ENCODE results near the gene TNNT2.

Gene TNNT2

GRCh38 chr1:201376107-201376463, 1.4 kb downstream of the TNNT2 start:
- 25% methylated on average over 3 of the region's 4 CpGs for WGBS (ENCODE audit: insufficient coverage)
- DNase-seq = no peak
- ChIA-PET POLR2A (no interaction called here), CTCF (interaction anchor here (1.0 to 2.1 kb wide), 9 partner anchors 8 to 128 kb away, joined by 3 to 11 read pairs (median 4); no protein-coding TSS in a partner anchor)
- peaks cover 0 to 55% (median 16%) of the 10 kb centered on the region in 5 experiments for H3K27me3 ChIP-seq (replicated peaks in 2 of 5; ENCODE audit: control insufficient read depth in 4 of 5, insufficient read depth in 5 of 5, low read length in 4 of 5)
- H3K4me3 ChIP-seq (ENCODE audit: control insufficient read depth in 1 of 7, extremely low read depth in 1 of 7, insufficient read depth in 4 of 7, low read depth in 2 of 7, low read length in 6 of 7) = no peak overlapping the region
- H3K27ac ChIP-seq (ENCODE audit: insufficient read depth in 1 of 2, low read depth in 1 of 2, low read length in 2 of 2, poor library complexity in 1 of 2, severe bottlenecking in 2 of 2) = no peak overlapping the region
- no peaks in the 10 kb centered on the region for H3K4me1 ChIP-seq (ENCODE audit: control extremely low read depth in 1 of 4, control insufficient read depth in 4 of 4, insufficient read depth in 4 of 4, low read length in 3 of 4)
- no peaks in the 10 kb centered on the region for H3K36me3 ChIP-seq (ENCODE audit: control insufficient read depth in 4 of 4, insufficient read depth in 4 of 4, low read length in 3 of 4)
- H3K9me3 ChIP-seq (ENCODE audit: control extremely low read depth in 1 of 5, control insufficient read depth in 4 of 5, insufficient read depth in 2 of 5, low read depth in 1 of 5, low read length in 4 of 5) = no peaks in the 10 kb centered on the region

GRCh38 chr1:201375169-201375568, 2.3 kb downstream of the TNNT2 start:
- ChIA-PET CTCF (interaction anchor here (1.0 to 2.1 kb wide), 7 partner anchors 9 to 20 kb away, joined by 3 to 11 read pairs (median 5); no protein-coding TSS in a partner anchor), POLR2A (no interaction called here)
- DNase-seq = peak in 1 of 3 donors; percentile 4
- Histone ChIP-seq H3K4me3 (ENCODE audit: control insufficient read depth in 1 of 7, extremely low read depth in 1 of 7, insufficient read depth in 4 of 7, low read depth in 2 of 7, low read length in 6 of 7) (no peak overlapping the region), H3K9me3 (ENCODE audit: control extremely low read depth in 1 of 5, control insufficient read depth in 4 of 5, insufficient read depth in 2 of 5, low read depth in 1 of 5, low read length in 4 of 5) (no peaks in the 10 kb centered on the region), H3K4me1 (ENCODE audit: control extremely low read depth in 1 of 4, control insufficient read depth in 4 of 4, insufficient read depth in 4 of 4, low read length in 3 of 4) (no peaks in the 10 kb centered on the region), H3K36me3 (ENCODE audit: control insufficient read depth in 4 of 4, insufficient read depth in 4 of 4, low read length in 3 of 4) (no peaks in the 10 kb centered on the region), H3K27ac (ENCODE audit: insufficient read depth in 1 of 2, low read depth in 1 of 2, low read length in 2 of 2, poor library complexity in 1 of 2, severe bottlenecking in 2 of 2) (no peak overlapping the region), H3K27me3 (replicated peaks in 2 of 5; ENCODE audit: control insufficient read depth in 4 of 5, insufficient read depth in 5 of 5, low read length in 4 of 5) (peaks cover 0 to 60% (median 16%) of the 10 kb centered on the region in 5 experiments)
- 58% methylated on average over 2 of the region's 4 CpGs for WGBS (ENCODE audit: insufficient coverage)

- peaks cover 0 to 60% (median 16%) of the 10 kb centered on the region in 5 experiments for H3K27me3 ChIP-seq (replicated peaks in 2 of 5; ENCODE audit: control insufficient read depth in 4 of 5, insufficient read depth in 5 of 5, low read length in 4 of 5)
- H3K36me3 ChIP-seq (ENCODE audit: control insufficient read depth in 4 of 4, insufficient read depth in 4 of 4, low read length in 3 of 4) = no peaks in the 10 kb centered on the region
- no peak overlapping the region for H3K27ac ChIP-seq (ENCODE audit: insufficient read depth in 1 of 2, low read depth in 1 of 2, low read length in 2 of 2, poor library complexity in 1 of 2, severe bottlenecking in 2 of 2)
- DNase-seq = no peak
- CTCF ChIA-PET = interaction anchor here (1.0 to 1.3 kb wide), 3 partner anchors 11 to 14 kb away, joined by 3 read pairs; no protein-coding TSS in a partner anchor
- no peaks in the 10 kb centered on the region for H3K4me1 ChIP-seq (ENCODE audit: control extremely low read depth in 1 of 4, control insufficient read depth in 4 of 4, insufficient read depth in 4 of 4, low read length in 3 of 4)
- POLR2A ChIA-PET = no interaction called here
- no peaks in the 10 kb centered on the region for H3K9me3 ChIP-seq (ENCODE audit: control extremely low read depth in 1 of 5, control insufficient read depth in 4 of 5, insufficient read depth in 2 of 5, low read depth in 1 of 5, low read length in 4 of 5)
- H3K4me3 ChIP-seq (ENCODE audit: control insufficient read depth in 1 of 7, extremely low read depth in 1 of 7, insufficient read depth in 4 of 7, low read depth in 2 of 7, low read length in 6 of 7) = no peak overlapping the region
- 64% methylated on average over 3 of the region's 7 CpGs for WGBS (ENCODE audit: insufficient coverage)
Measured at GRCh38 chr1:201374364-201374763, 3.1 kb downstream of the TNNT2 start.

- Histone ChIP-seq H3K4me3 (ENCODE audit: control insufficient read depth in 1 of 7, extremely low read depth in 1 of 7, insufficient read depth in 4 of 7, low read depth in 2 of 7, low read length in 6 of 7) (no peak overlapping the region), H3K9me3 (ENCODE audit: control extremely low read depth in 1 of 5, control insufficient read depth in 4 of 5, insufficient read depth in 2 of 5, low read depth in 1 of 5, low read length in 4 of 5) (no peaks in the 10 kb centered on the region), H3K27me3 (replicated peaks in 2 of 5; ENCODE audit: control insufficient read depth in 4 of 5, insufficient read depth in 5 of 5, low read length in 4 of 5) (peaks cover 0 to 63% (median 21%) of the 10 kb centered on the region in 5 experiments), H3K27ac (ENCODE audit: insufficient read depth in 1 of 2, low read depth in 1 of 2, low read length in 2 of 2, poor library complexity in 1 of 2, severe bottlenecking in 2 of 2) (no peak overlapping the region), H3K36me3 (ENCODE audit: control insufficient read depth in 4 of 4, insufficient read depth in 4 of 4, low read length in 3 of 4) (no peaks in the 10 kb centered on the region), H3K4me1 (ENCODE audit: control extremely low read depth in 1 of 4, control insufficient read depth in 4 of 4, insufficient read depth in 4 of 4, low read length in 3 of 4) (peaks cover 0 to 4% (median 2%) of the 10 kb centered on the region in 4 experiments)
- POLR2A ChIA-PET = no interaction called here
- WGBS (ENCODE audit: insufficient coverage) = 61% methylated on average over 6 of the region's 6 CpGs
- no peak for DNase-seq
- CTCF ChIA-PET = interaction anchor here (1.0 to 2.0 kb wide), 7 partner anchors 11 to 120 kb away, joined by 3 to 5 read pairs (median 3); no protein-coding TSS in a partner anchor
Measured at GRCh38 chr1:201371792-201372191, 5.7 kb downstream of the TNNT2 start.

GRCh38 chr1:201371276-201371675, 6.2 kb downstream of the TNNT2 start:
- no peak for DNase-seq
- Histone ChIP-seq H3K27me3 (replicated peaks in 2 of 5; ENCODE audit: control insufficient read depth in 4 of 5, insufficient read depth in 5 of 5, low read length in 4 of 5) (peaks cover 0 to 58% (median 21%) of the 10 kb centered on the region in 5 experiments), H3K36me3 (ENCODE audit: control insufficient read depth in 4 of 4, insufficient read depth in 4 of 4, low read length in 3 of 4) (no peaks in the 10 kb centered on the region), H3K4me1 (ENCODE audit: control extremely low read depth in 1 of 4, control insufficient read depth in 4 of 4, insufficient read depth in 4 of 4, low read length in 3 of 4) (peaks cover 0 to 4% (median 2%) of the 10 kb centered on the region in 4 experiments), H3K27ac (ENCODE audit: insufficient read depth in 1 of 2, low read depth in 1 of 2, low read length in 2 of 2, poor library complexity in 1 of 2, severe bottlenecking in 2 of 2) (no peak overlapping the region), H3K9me3 (ENCODE audit: control extremely low read depth in 1 of 5, control insufficient read depth in 4 of 5, insufficient read depth in 2 of 5, low read depth in 1 of 5, low read length in 4 of 5) (no peaks in the 10 kb centered on the region), H3K4me3 (ENCODE audit: control insufficient read depth in 1 of 7, extremely low read depth in 1 of 7, insufficient read depth in 4 of 7, low read depth in 2 of 7, low read length in 6 of 7) (no peak overlapping the region)
- ChIA-PET CTCF (interaction anchor here (1.1 to 2.0 kb wide), 4 partner anchors 12 to 117 kb away, joined by 3 to 5 read pairs (median 4); no protein-coding TSS in a partner anchor), POLR2A (no interaction called here)
- 93% methylated on average over 9 of the region's 9 CpGs for WGBS (ENCODE audit: insufficient coverage)

GRCh38 chr1:201370500-201370899, 7.0 kb downstream of the TNNT2 start:
- POLR2A ChIA-PET = no interaction called here
- no peak for DNase-seq
- Histone ChIP-seq H3K9me3 (ENCODE audit: control extremely low read depth in 1 of 5, control insufficient read depth in 4 of 5, insufficient read depth in 2 of 5, low read depth in 1 of 5, low read length in 4 of 5) (no peaks in the 10 kb centered on the region), H3K4me3 (ENCODE audit: control insufficient read depth in 1 of 7, extremely low read depth in 1 of 7, insufficient read depth in 4 of 7, low read depth in 2 of 7, low read length in 6 of 7) (no peak overlapping the region), H3K36me3 (ENCODE audit: control insufficient read depth in 4 of 4, insufficient read depth in 4 of 4, low read length in 3 of 4) (no peaks in the 10 kb centered on the region), H3K27me3 (replicated peaks in 2 of 5; ENCODE audit: control insufficient read depth in 4 of 5, insufficient read depth in 5 of 5, low read length in 4 of 5) (peaks cover 0 to 50% (median 21%) of the 10 kb centered on the region in 5 experiments), H3K4me1 (ENCODE audit: control extremely low read depth in 1 of 4, control insufficient read depth in 4 of 4, insufficient read depth in 4 of 4, low read length in 3 of 4) (peaks cover 0 to 4% (median 2%) of the 10 kb centered on the region in 4 experiments), H3K27ac (ENCODE audit: insufficient read depth in 1 of 2, low read depth in 1 of 2, low read length in 2 of 2, poor library complexity in 1 of 2, severe bottlenecking in 2 of 2) (no peak overlapping the region)
- CTCF ChIA-PET = no interaction called here
- 100% methylated on average over 1 of the region's 3 CpGs for WGBS (ENCODE audit: insufficient coverage)

GRCh38 chr1:201369209-201369608, 8.3 kb downstream of the TNNT2 start:
- peaks cover 0 to 4% (median 2%) of the 10 kb centered on the region in 4 experiments for H3K4me1 ChIP-seq (ENCODE audit: control extremely low read depth in 1 of 4, control insufficient read depth in 4 of 4, insufficient read depth in 4 of 4, low read length in 3 of 4)
- no peak overlapping the region for H3K27ac ChIP-seq (ENCODE audit: insufficient read depth in 1 of 2, low read depth in 1 of 2, low read length in 2 of 2, poor library complexity in 1 of 2, severe bottlenecking in 2 of 2)
- POLR2A ChIA-PET = no interaction called here
- no peaks in the 10 kb centered on the region for H3K36me3 ChIP-seq (ENCODE audit: control insufficient read depth in 4 of 4, insufficient read depth in 4 of 4, low read length in 3 of 4)
- WGBS (ENCODE audit: insufficient coverage) = 66% methylated on average over 6 of the region's 6 CpGs
- H3K9me3 ChIP-seq (ENCODE audit: control extremely low read depth in 1 of 5, control insufficient read depth in 4 of 5, insufficient read depth in 2 of 5, low read depth in 1 of 5, low read length in 4 of 5) = no peaks in the 10 kb centered on the region
- peaks cover 0 to 45% (median 18%) of the 10 kb centered on the region in 5 experiments for H3K27me3 ChIP-seq (replicated peaks in 2 of 5; ENCODE audit: control insufficient read depth in 4 of 5, insufficient read depth in 5 of 5, low read length in 4 of 5)
- no peak for DNase-seq
- H3K4me3 ChIP-seq (ENCODE audit: control insufficient read depth in 1 of 7, extremely low read depth in 1 of 7, insufficient read depth in 4 of 7, low read depth in 2 of 7, low read length in 6 of 7) = no peak overlapping the region
- CTCF ChIA-PET = interaction anchor here (0.9 to 1.7 kb wide), 2 partner anchors 16 to 115 kb away, joined by 3 to 5 read pairs; no protein-coding TSS in a partner anchor
